ENCODE measurements around the gene HAUS2. TPM values are rescaled to one million over a fixed set of nuclear protein-coding genes. Genes with fewer than 3 reads are reported as not detected.
"Not testable (repeated sequence)": the region's sequence is repeated elsewhere in the genome, so short reads cannot be mapped to it uniquely, and the experiment has no call there.

Gene HAUS2
- total RNA-seq, 2 donors from 2014 or later: 16.1 to 19.5 TPM

- DNase-seq (ENCODE audit: low spot score); intact Hi-C loops (cut with DNase I): not testable (repeated sequence)
Measured at GRCh38 chr15:42556550-42557207, 8.0 kb downstream of the HAUS2 start.

GRCh38 chr15:42558739-42559138 is 10.1 kb downstream of the HAUS2 start:
- intact Hi-C loops (cut with DNase I): no loop called here
- no peak for DNase-seq (ENCODE audit: low spot score)

- intact Hi-C loops (cut with DNase I): loop anchor here in 1 of 2 donors (10.0 kb wide), 1 partner anchor 69 kb away; no protein-coding TSS in a partner anchor
- DNase-seq (ENCODE audit: low spot score): peak; percentile 99
Measured at GRCh38 chr15:42575188-42576039, 26.8 kb downstream of the HAUS2 start, which contains the start of gene STARD9. STARD9 (plus strand) TSS chr15:42575606; CDS start chr15:42575716, 110 bp downstream.

GRCh38 chr15:42576040-42576594 is 27.5 kb downstream of the HAUS2 start:
- intact Hi-C loops (cut with DNase I): loop anchor here in 1 of 2 donors (10.0 kb wide), 1 partner anchor 69 kb away; no protein-coding TSS in a partner anchor
- DNase-seq (ENCODE audit: low spot score): no peak

- intact Hi-C loops (cut with DNase I): loop anchor here in 1 of 2 donors (10.0 kb wide), 1 partner anchor 68 kb away; no protein-coding TSS in a partner anchor
- no peak for DNase-seq (ENCODE audit: low spot score)
Measured at GRCh38 chr15:42576776-42577175, 28.1 kb downstream of the HAUS2 start.

- no peak for DNase-seq (ENCODE audit: low spot score)
- intact Hi-C loops (cut with DNase I): loop anchor here in 1 of 2 donors (10.0 kb wide), 1 partner anchor 67 kb away; no protein-coding TSS in a partner anchor
Measured at GRCh38 chr15:42577514-42578031, 28.9 kb downstream of the HAUS2 start.

GRCh38 chr15:42578984-42579537 is 30.4 kb downstream of the HAUS2 start:
- intact Hi-C loops (cut with DNase I): loop anchor here in 1 of 2 donors (10.0 kb wide), 1 partner anchor 66 kb away; no protein-coding TSS in a partner anchor
- DNase-seq (ENCODE audit: low spot score): no peak

GRCh38 chr15:42581272-42581730 is 32.7 kb downstream of the HAUS2 start:
- DNase-seq (ENCODE audit: low spot score): peak; percentile 96
- intact Hi-C loops (cut with DNase I): no loop called here

GRCh38 chr15:42582569-42583375 is 34.1 kb downstream of the HAUS2 start:
- intact Hi-C loops (cut with DNase I): no loop called here
- no peak for DNase-seq (ENCODE audit: low spot score)

GRCh38 chr15:42584031-42584765 is 35.6 kb downstream of the HAUS2 start:
- no peak for DNase-seq (ENCODE audit: low spot score)
- intact Hi-C loops (cut with DNase I): no loop called here

- intact Hi-C loops (cut with DNase I): no loop called here
- no peak for DNase-seq (ENCODE audit: low spot score)
Measured at GRCh38 chr15:42590619-42591237, 42.1 kb downstream of the HAUS2 start.

GRCh38 chr15:42591238-42591934 is 42.7 kb downstream of the HAUS2 start:
- intact Hi-C loops (cut with DNase I): no loop called here
- DNase-seq (ENCODE audit: low spot score): no peak

GRCh38 chr15:42592716-42593115 is 44.1 kb downstream of the HAUS2 start:
- DNase-seq (ENCODE audit: low spot score): no peak
- intact Hi-C loops (cut with DNase I): no loop called here

GRCh38 chr15:42593143-42593542 is 44.5 kb downstream of the HAUS2 start:
- DNase-seq (ENCODE audit: low spot score): no peak

GRCh38 chr15:42594095-42594494 is 45.5 kb downstream of the HAUS2 start:
- DNase-seq (ENCODE audit: low spot score): no peak
- intact Hi-C loops (cut with DNase I): no loop called here

More at GRCh38 chr15:42593143-42593542, 44.5 kb downstream of the HAUS2 start:
- intact Hi-C loops (cut with DNase I): no loop called here

- intact Hi-C loops (cut with DNase I): no loop called here
- DNase-seq (ENCODE audit: low spot score): no peak
Measured at GRCh38 chr15:42595626-42596240, 47.1 kb downstream of the HAUS2 start.
